K562 (cell line): Measurements from ENCODE around the gene EML1. TPM values are rescaled to one million over a fixed set of nuclear protein-coding genes. Genes with fewer than 3 reads are reported as not detected.

Experiments used
- ATAC-seq: fragments of 200-7000 bp; cut with Tn5 transposase; 3 replicates; pipeline ENCODE4 v1.9.1; 2020; ENCODE audit warnings: moderate library complexity
- BruUV-seq: library from RNA; stranded (reverse); fragments of 400-500 nt; replicated peaks from 2 replicates; lab custom pipeline; 2021; lab: Mats Ljungman, UMichigan
- CTCF ChIA-PET: fragments of 300-600 bp; formaldehyde crosslinking; extraction: SDS; loops from one replicate; lab custom pipeline; 2021; ENCODE audit warnings: low intra/inter-chr PET ratio; lab: Yijun Ruan, JAX
- POLR2A ChIA-PET: fragments of 300-600, 350-650 bp; sonication (Branson Sonifier 250); formaldehyde crosslinking; extraction: SDS; loops from one replicate; lab custom pipeline; 2021; ENCODE audit warnings: antibody characterized with exemption, inconsistent platforms; lab: Yijun Ruan, JAX
- DNase-seq, 4 experiments: peaks; one replicate each; pipeline versions ENCODE4 v3.0.0 to v3.0.0-alpha.2; 2011 to 2018; ENCODE audit warnings: low spot score in 3 of 4, mixed read lengths in 3 of 4; ENCODE audit errors: extremely low read depth in 1 of 4
- FAIRE-seq: peaks from 2 replicates; lab custom pipeline; 2011; peaks lifted over from hg19 to GRCh38; lab: Jason Lieb, UNC
- H2AFZ ChIP-seq: 2 replicates; pipeline ENCODE4 v1.6.0; 2011; ENCODE audit warnings: low read depth, low read length, control low read depth, inconsistent platforms
- H3K27ac ChIP-seq: fragments of 200-600 bp; 3 replicates; pipeline ENCODE4 v1.8.0; 2011; ENCODE audit warnings: low read depth, mild to moderate bottlenecking, control low read depth, inconsistent platforms, low read length, moderate library complexity, mixed read lengths; ENCODE audit errors: extremely low read depth
- H3K27me3 ChIP-seq, 2 experiments: fragments of 300-600 bp in 1 of 2; 2 replicates in 1 of 2; 3 replicates in 1 of 2; pipeline versions ENCODE4 v1.6.0 to v1.8.0; 2011; ENCODE audit warnings: inconsistent platforms in 2 of 2, low read length in 2 of 2, mild to moderate bottlenecking in 1 of 2, mixed read lengths in 1 of 2, moderate library complexity in 1 of 2; ENCODE audit not compliant: control insufficient read depth in 2 of 2, insufficient read depth in 2 of 2
- H3K36me3 ChIP-seq: fragments of 300-600 bp; 3 replicates; pipeline ENCODE4 v1.8.0; 2011; ENCODE audit warnings: mild to moderate bottlenecking, low read length, inconsistent platforms; ENCODE audit not compliant: control insufficient read depth, insufficient read depth
- H3K4me1 ChIP-seq, 2 experiments: fragments of 200-600 bp in 1 of 2; replicated peaks in 1 of 2; 2 replicates in 1 of 2; 3 replicates in 1 of 2; pipeline versions ENCODE4 v1.5.1 to v1.8.0; 2011; ENCODE audit warnings: inconsistent platforms in 2 of 2, low read length in 2 of 2, mild to moderate bottlenecking in 1 of 2, mixed read lengths in 1 of 2, moderate library complexity in 1 of 2; ENCODE audit not compliant: control insufficient read depth in 2 of 2, insufficient read depth in 2 of 2
- H3K4me2 ChIP-seq: 2 replicates; pipeline ENCODE4 v1.6.1; 2011; ENCODE audit warnings: low read length, control low read depth, inconsistent platforms, mixed read lengths; ENCODE audit not compliant: insufficient read depth
- H3K4me3 ChIP-seq: fragments of 200-600 bp; sonication (generic), shearing (Covaris generic); 2 replicates; pipeline ENCODE4 v1.5.1; 2016; ENCODE audit warnings: control low read depth, inconsistent platforms
- H3K79me2 ChIP-seq: fragments of 200-600 bp; 3 replicates; pipeline ENCODE4 v1.8.0; 2011; ENCODE audit warnings: low read length, inconsistent platforms; ENCODE audit not compliant: control insufficient read depth, insufficient read depth
- H3K9ac ChIP-seq, 2 experiments: 2 replicates each; pipeline versions ENCODE4 v1.6.0 to v1.6.1; 2011; ENCODE audit warnings: low read depth in 2 of 2, low read length in 2 of 2, control low read depth in 1 of 2, inconsistent platforms in 1 of 2, mild to moderate bottlenecking in 1 of 2, mixed read lengths in 1 of 2; ENCODE audit not compliant: insufficient read depth in 1 of 2
- H3K9me1 ChIP-seq: one replicate; pipeline ENCODE4 v1.6.0; 2011; ENCODE audit warnings: inconsistent platforms, mild to moderate bottlenecking, low read length, moderate library complexity; ENCODE audit not compliant: control insufficient read depth, insufficient read depth
- H3K9me3 ChIP-seq: replicated peaks from 2 replicates; pipeline ENCODE4 v1.5.1; 2011; ENCODE audit warnings: low read depth, low read length, inconsistent platforms; ENCODE audit not compliant: control insufficient read depth, insufficient read depth
- H4K20me1 ChIP-seq: replicated peaks from 2 replicates; pipeline ENCODE4 v1.6.1; 2011; ENCODE audit warnings: low read length, inconsistent platforms, mixed read lengths; ENCODE audit not compliant: control insufficient read depth, insufficient read depth
- EHMT2 ChIP-seq: fragments of 450-650 bp; IDR thresholded peaks from 2 replicates; pipeline ENCODE4 v1.6.1; 2018; ENCODE audit warnings: antibody characterized with exemption
- JUNB ChIP-seq: fragments of 450-650 bp; formaldehyde crosslinking; conservative IDR thresholded peaks from 2 replicates; pipeline ENCODE4 v1.4.0; 2020; ENCODE audit warnings: mild to moderate bottlenecking
- NR0B1 ChIP-seq: fragments of 450-650 bp; IDR thresholded peaks from one replicate; pipeline ENCODE4 v1.6.1; 2018; ENCODE audit warnings: mild to moderate bottlenecking, moderate library complexity; ENCODE audit not compliant: partially characterized antibody
- SIX5 ChIP-seq, 2 experiments: IDR thresholded peaks; 2 replicates each; pipeline ENCODE4 v1.6.1; 2011; ENCODE audit warnings: low read length in 2 of 2, borderline replicate concordance in 1 of 2, low read depth in 1 of 2, mild to moderate bottlenecking in 1 of 2, moderate library complexity in 1 of 2; ENCODE audit not compliant: insufficient read depth in 1 of 2
- ZNF133 ChIP-seq: fragments of 250-450 bp; sonication (Bioruptor Pico); IDR thresholded peaks from 2 replicates; pipeline ENCODE4 v1.4.0; 2020; ENCODE audit warnings: mild to moderate bottlenecking
- ZNF766 ChIP-seq: fragments of 200-800 bp; sonication (Bioruptor generic); conservative IDR thresholded peaks from 2 replicates; pipeline ENCODE4 v1.6.1; 2016; ENCODE audit warnings: missing genetic modification characterization, missing compliant biosample characterization
- WGBS: fragments of 100-300 bp; shearing (Covaris generic); methylation state at CpG from one replicate; pipeline ENCODE4 v1.1.6; 2016; ENCODE audit warnings: low coverage, mixed read lengths; ENCODE audit not compliant: insufficient coverage; ENCODE audit errors: missing lambda C conversion rate; 5-methylcytosine and 5-hydroxymethylcytosine counted together
- in situ Hi-C: fragments of 300-500 bp; cut with MboI; formaldehyde crosslinking; loops from 4 replicates; pipeline ENCODE4 v1.15.0; 2018; ENCODE audit warnings: inconsistent platforms, mixed read lengths
- intact Hi-C: fragments of 100-400 bp; cut with micrococcal nuclease; formaldehyde crosslinking; loops from 2 replicates; pipeline ENCODE4 v1.14.2; 2022
- polyA plus RNA-seq, 8 experiments: library from polyadenylated mRNA; depleted of rRNA in 4 of 8; stranded (reverse) in 5 of 8; unstranded in 3 of 8; fragments of >200 nt; fragmentation: Nextera tagmentation in 2 of 8; fragmentation: Illumina TruSeq in 1 of 8; extraction: Ambion mirVana in 2 of 8; extraction: Trizol in 1 of 8; gene quantifications; 2 replicates each; pipeline versions ENCODE4 v1.2.1 to v1.2.3, GENCODE V29; 2011 to 2014; ENCODE audit warnings: inconsistent platforms in 1 of 8, missing spikeins in 1 of 8
- total RNA-seq, 7 experiments: library from RNA; depleted of rRNA in 6 of 7; stranded (reverse); fragments of >200 nt in 6 of 7; fragmentation: Illumina TruSeq in 2 of 7; extraction: Trizol in 2 of 7; gene quantifications; 2 replicates each; pipeline versions ENCODE4 v1.2.1 to v1.2.3, GENCODE V29; 2011 to 2021; ENCODE audit warnings: low replicate concordance in 1 of 7
- TF ChIP-seq, protein P1 (sequence below): fragments of 250-450 bp; sonication (Bioruptor Pico); IDR thresholded peaks from 2 replicates; pipeline ENCODE4 v1.8.0; 2021; ENCODE audit warnings: mild to moderate bottlenecking, moderate library complexity

The EML1 gene
- total and polyA plus RNA-seq, 9 of the 15 experiments (the other 6 are each of a cell fraction or from before 2014, with no cell fraction given): 0.01 to 0.35 (median 0.07) TPM; not detected in 2

DNA sequence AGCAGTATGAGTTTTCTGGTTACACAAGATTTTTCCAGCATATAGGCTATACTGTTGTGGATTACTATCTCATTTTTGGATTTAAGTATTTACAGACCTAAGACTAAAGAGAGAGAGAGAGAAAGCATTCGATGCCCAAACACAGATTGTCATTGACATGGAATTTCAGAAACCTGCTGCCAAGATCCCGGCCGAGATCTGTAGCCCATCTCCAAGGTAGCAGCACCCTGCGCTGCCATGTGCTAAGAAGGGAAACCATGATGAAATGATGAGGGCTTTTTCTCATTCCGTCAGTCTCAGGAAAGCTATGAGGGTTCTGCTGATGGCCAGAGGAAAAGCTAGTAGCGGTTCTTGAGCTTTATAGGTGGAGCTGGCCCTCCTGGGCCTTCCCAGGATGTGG lies 136.4 kb downstream of the EML1 start:
- BruUV-seq: no TSS peak
- in situ Hi-C loops (no loop called here), intact Hi-C loops (no loop called here)
- Histone ChIP-seq H3K9ac (no peak overlapping the region), H3K4me1 (no peaks in the 10 kb centered on the region), H4K20me1 (no peaks in the 10 kb centered on the region), H3K27ac (no peak overlapping the region), H3K9me1 (no peaks in the 10 kb centered on the region), H3K9me3 (no peaks in the 10 kb centered on the region), H3K4me2 (no peak overlapping the region), H3K36me3 (no peaks in the 10 kb centered on the region), H3K4me3 (no peak overlapping the region), H3K27me3 (peaks cover 7 to 49% of the 10 kb centered on the region in 2 experiments; a peak in 4 of 5 replicates), H3K79me2 (no peaks in the 10 kb centered on the region), H2AFZ (no peak overlapping the region)
- CTCF ChIA-PET: no interaction called here
- POLR2A ChIA-PET: interaction anchor here (0.7 kb wide), 1 partner anchor 24 kb away, joined by 3 read pairs; no protein-coding TSS in a partner anchor
- WGBS: 0% methylated on average over 6 of the region's 6 CpGs
- no peak for TF ChIP-seq NR0B1
- TF ChIP-seq JUNB (CRISPR knock-in tag): no peak
- no peak for TF ChIP-seq EHMT2
- TF ChIP-seq, protein P1, sequence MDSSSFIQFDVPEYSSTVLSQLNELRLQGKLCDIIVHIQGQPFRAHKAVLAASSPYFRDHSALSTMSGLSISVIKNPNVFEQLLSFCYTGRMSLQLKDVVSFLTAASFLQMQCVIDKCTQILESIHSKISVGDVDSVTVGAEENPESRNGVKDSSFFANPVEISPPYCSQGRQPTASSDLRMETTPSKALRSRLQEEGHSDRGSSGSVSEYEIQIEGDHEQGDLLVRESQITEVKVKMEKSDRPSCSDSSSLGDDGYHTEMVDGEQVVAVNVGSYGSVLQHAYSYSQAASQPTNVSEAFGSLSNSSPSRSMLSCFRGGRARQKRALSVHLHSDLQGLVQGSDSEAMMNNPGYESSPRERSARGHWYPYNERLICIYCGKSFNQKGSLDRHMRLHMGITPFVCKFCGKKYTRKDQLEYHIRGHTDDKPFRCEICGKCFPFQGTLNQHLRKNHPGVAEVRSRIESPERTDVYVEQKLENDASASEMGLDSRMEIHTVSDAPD: no peak
- TF ChIP-seq ZNF766 (CRISPR knock-in tag): no peak
- TF ChIP-seq ZNF133: no peak
- TF ChIP-seq SIX5 (IDR thresholded peaks at IDR 0.05; ENCODE audit: borderline replicate concordance in 1 of 2, insufficient read depth in 1 of 2, low read depth in 1 of 2, low read length in 2 of 2): no peak
- no peak for DNase-seq
- FAIRE-seq: no peak
- ATAC-seq: no peak
